WI38 (cell line): ENCODE results near the gene MTMR2.

Experiments used
- H3K4me3 ChIP-seq: 2 replicates; pipeline ENCODE4 v1.5.1; 2011; ENCODE audit warnings: low read depth, mild to moderate bottlenecking, control low read depth, low read length
- TF ChIP-seq, protein P1 (sequence below): IDR thresholded peaks from 2 replicates; pipeline ENCODE4 v1.5.1; 2012; ENCODE audit warnings: low read depth, mild to moderate bottlenecking, control low read depth, low read length

Gene MTMR2

GRCh38 chr11:95805869-95806268, 118.0 kb downstream of the MTMR2 start:
- TF ChIP-seq, protein P1, sequence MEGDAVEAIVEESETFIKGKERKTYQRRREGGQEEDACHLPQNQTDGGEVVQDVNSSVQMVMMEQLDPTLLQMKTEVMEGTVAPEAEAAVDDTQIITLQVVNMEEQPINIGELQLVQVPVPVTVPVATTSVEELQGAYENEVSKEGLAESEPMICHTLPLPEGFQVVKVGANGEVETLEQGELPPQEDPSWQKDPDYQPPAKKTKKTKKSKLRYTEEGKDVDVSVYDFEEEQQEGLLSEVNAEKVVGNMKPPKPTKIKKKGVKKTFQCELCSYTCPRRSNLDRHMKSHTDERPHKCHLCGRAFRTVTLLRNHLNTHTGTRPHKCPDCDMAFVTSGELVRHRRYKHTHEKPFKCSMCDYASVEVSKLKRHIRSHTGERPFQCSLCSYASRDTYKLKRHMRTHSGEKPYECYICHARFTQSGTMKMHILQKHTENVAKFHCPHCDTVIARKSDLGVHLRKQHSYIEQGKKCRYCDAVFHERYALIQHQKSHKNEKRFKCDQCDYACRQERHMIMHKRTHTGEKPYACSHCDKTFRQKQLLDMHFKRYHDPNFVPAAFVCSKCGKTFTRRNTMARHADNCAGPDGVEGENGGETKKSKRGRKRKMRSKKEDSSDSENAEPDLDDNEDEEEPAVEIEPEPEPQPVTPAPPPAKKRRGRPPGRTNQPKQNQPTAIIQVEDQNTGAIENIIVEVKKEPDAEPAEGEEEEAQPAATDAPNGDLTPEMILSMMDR = no peak
- H3K4me3 ChIP-seq = no peak overlapping the region

DNA sequence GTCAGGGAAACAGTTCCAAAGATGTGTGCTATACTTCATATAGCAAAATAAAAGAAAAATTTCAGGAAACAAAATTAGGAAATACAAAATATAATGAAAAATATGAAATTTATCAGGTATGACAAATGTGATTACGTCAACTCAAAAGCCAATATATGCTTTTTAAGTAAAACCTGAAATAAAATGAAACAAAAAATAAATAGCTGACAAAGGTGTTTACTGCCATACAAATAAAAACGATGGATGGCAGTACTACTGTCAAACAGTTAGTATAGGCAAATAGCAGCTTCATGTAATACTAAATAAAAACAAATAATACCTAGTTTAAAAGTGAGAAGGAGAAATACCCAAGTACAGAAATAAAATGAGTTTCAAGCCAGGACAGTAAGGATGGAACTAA, 119.9 kb downstream of the MTMR2 start:
- no peak overlapping the region for H3K4me3 ChIP-seq
- TF ChIP-seq, protein P1 = no peak

DNA sequence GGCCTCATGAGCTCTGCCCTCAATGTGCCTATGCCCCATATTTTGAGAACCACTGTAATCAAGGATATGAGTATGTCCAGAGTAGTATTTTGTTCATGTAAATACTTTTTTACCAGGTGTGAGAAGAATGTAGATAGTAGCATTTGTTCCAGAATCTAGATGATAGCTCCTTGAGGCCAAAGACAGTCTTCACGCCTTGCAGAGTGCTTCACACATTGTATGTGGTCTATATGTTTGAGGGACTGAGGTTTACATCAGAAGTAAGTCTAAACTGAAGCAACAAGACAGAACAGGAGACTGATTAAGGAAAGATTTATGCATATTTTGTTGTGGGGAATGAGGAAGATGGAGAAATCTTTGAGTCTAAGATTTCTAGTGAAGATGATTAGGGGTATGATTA, 121.1 kb downstream of the MTMR2 start:
- TF ChIP-seq, protein P1 = no peak
- H3K4me3 ChIP-seq = no peak overlapping the region

- TF ChIP-seq, protein P1 = no peak
- no peak overlapping the region for H3K4me3 ChIP-seq
Measured at GRCh38 chr11:95800438-95800837, 123.5 kb downstream of the MTMR2 start.

GRCh38 chr11:95799546-95799945, 124.4 kb downstream of the MTMR2 start:
- H3K4me3 ChIP-seq = no peak overlapping the region
- TF ChIP-seq, protein P1 = no peak

DNA sequence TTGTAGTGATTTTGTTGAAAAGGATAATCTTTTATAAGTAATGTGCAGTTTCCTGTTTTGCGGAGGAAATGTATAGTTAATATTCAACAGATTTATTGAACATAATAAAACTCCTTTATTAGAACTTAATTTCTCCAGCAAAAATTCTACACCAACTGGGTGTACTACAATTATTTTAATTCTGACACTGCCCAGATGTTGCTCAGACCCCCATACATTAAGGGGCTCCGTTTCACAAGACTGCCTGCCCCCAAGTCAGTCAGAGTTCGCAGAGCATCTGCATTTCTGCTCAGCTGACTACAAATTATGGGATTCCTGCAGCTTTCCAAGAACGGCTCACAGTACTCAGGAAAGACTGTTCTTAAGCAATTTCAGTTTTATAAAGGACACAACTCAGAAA, 127.4 kb downstream of the MTMR2 start:
- no peak overlapping the region for H3K4me3 ChIP-seq
- TF ChIP-seq, protein P1 = 0 out of 2 replicates have a peak, but pooled peaks have one; percentile 3

- TF ChIP-seq, protein P1 = no peak
- H3K4me3 ChIP-seq = no peak overlapping the region
Measured at GRCh38 chr11:95795627-95796295, 128.1 kb downstream of the MTMR2 start.
